K562 (cell line): ENCODE measurements around the gene FADS6. TPM values are rescaled to one million over a fixed set of nuclear protein-coding genes. Genes with fewer than 3 reads are reported as not detected.

Source experiments
- ATAC-seq: fragments of 200-7000 bp; cut with Tn5 transposase; 3 replicates; pipeline ENCODE4 v1.9.1; 2020; ENCODE audit warnings: moderate library complexity
- BruUV-seq: library from RNA; stranded (reverse); fragments of 400-500 nt; replicated peaks from 2 replicates; lab custom pipeline; 2021; lab: Mats Ljungman, UMichigan
- CTCF ChIA-PET: fragments of 300-600 bp; formaldehyde crosslinking; extraction: SDS; loops from one replicate; lab custom pipeline; 2021; ENCODE audit warnings: low intra/inter-chr PET ratio; lab: Yijun Ruan, JAX
- POLR2A ChIA-PET: fragments of 300-600, 350-650 bp; sonication (Branson Sonifier 250); formaldehyde crosslinking; extraction: SDS; loops from one replicate; lab custom pipeline; 2021; ENCODE audit warnings: antibody characterized with exemption, inconsistent platforms; lab: Yijun Ruan, JAX
- DNase-seq, 4 experiments: peaks; one replicate each; pipeline versions ENCODE4 v3.0.0 to v3.0.0-alpha.2; 2011 to 2018; ENCODE audit warnings: low spot score in 3 of 4, mixed read lengths in 3 of 4; ENCODE audit errors: extremely low read depth in 1 of 4
- FAIRE-seq: peaks from 2 replicates; lab custom pipeline; 2011; peaks lifted over from hg19 to GRCh38; lab: Jason Lieb, UNC
- H2AFZ ChIP-seq: 2 replicates; pipeline ENCODE4 v1.6.0; 2011; ENCODE audit warnings: low read depth, low read length, control low read depth, inconsistent platforms
- H3K27ac ChIP-seq: fragments of 200-600 bp; 3 replicates; pipeline ENCODE4 v1.8.0; 2011; ENCODE audit warnings: low read depth, mild to moderate bottlenecking, control low read depth, inconsistent platforms, low read length, moderate library complexity, mixed read lengths; ENCODE audit errors: extremely low read depth
- H3K27me3 ChIP-seq, 2 experiments: fragments of 300-600 bp in 1 of 2; 2 replicates in 1 of 2; 3 replicates in 1 of 2; pipeline versions ENCODE4 v1.6.0 to v1.8.0; 2011; ENCODE audit warnings: inconsistent platforms in 2 of 2, low read length in 2 of 2, mild to moderate bottlenecking in 1 of 2, mixed read lengths in 1 of 2, moderate library complexity in 1 of 2; ENCODE audit not compliant: control insufficient read depth in 2 of 2, insufficient read depth in 2 of 2
- H3K36me3 ChIP-seq: fragments of 300-600 bp; 3 replicates; pipeline ENCODE4 v1.8.0; 2011; ENCODE audit warnings: mild to moderate bottlenecking, low read length, inconsistent platforms; ENCODE audit not compliant: control insufficient read depth, insufficient read depth
- H3K4me1 ChIP-seq, 2 experiments: fragments of 200-600 bp in 1 of 2; replicated peaks in 1 of 2; 2 replicates in 1 of 2; 3 replicates in 1 of 2; pipeline versions ENCODE4 v1.5.1 to v1.8.0; 2011; ENCODE audit warnings: inconsistent platforms in 2 of 2, low read length in 2 of 2, mild to moderate bottlenecking in 1 of 2, mixed read lengths in 1 of 2, moderate library complexity in 1 of 2; ENCODE audit not compliant: control insufficient read depth in 2 of 2, insufficient read depth in 2 of 2
- H3K4me2 ChIP-seq: 2 replicates; pipeline ENCODE4 v1.6.1; 2011; ENCODE audit warnings: low read length, control low read depth, inconsistent platforms, mixed read lengths; ENCODE audit not compliant: insufficient read depth
- H3K4me3 ChIP-seq: fragments of 200-600 bp; sonication (generic), shearing (Covaris generic); 2 replicates; pipeline ENCODE4 v1.5.1; 2016; ENCODE audit warnings: control low read depth, inconsistent platforms
- H3K79me2 ChIP-seq: fragments of 200-600 bp; 3 replicates; pipeline ENCODE4 v1.8.0; 2011; ENCODE audit warnings: low read length, inconsistent platforms; ENCODE audit not compliant: control insufficient read depth, insufficient read depth
- H3K9ac ChIP-seq, 2 experiments: 2 replicates each; pipeline versions ENCODE4 v1.6.0 to v1.6.1; 2011; ENCODE audit warnings: low read depth in 2 of 2, low read length in 2 of 2, control low read depth in 1 of 2, inconsistent platforms in 1 of 2, mild to moderate bottlenecking in 1 of 2, mixed read lengths in 1 of 2; ENCODE audit not compliant: insufficient read depth in 1 of 2
- H3K9me1 ChIP-seq: one replicate; pipeline ENCODE4 v1.6.0; 2011; ENCODE audit warnings: inconsistent platforms, mild to moderate bottlenecking, low read length, moderate library complexity; ENCODE audit not compliant: control insufficient read depth, insufficient read depth
- H3K9me3 ChIP-seq: replicated peaks from 2 replicates; pipeline ENCODE4 v1.5.1; 2011; ENCODE audit warnings: low read depth, low read length, inconsistent platforms; ENCODE audit not compliant: control insufficient read depth, insufficient read depth
- H4K20me1 ChIP-seq: replicated peaks from 2 replicates; pipeline ENCODE4 v1.6.1; 2011; ENCODE audit warnings: low read length, inconsistent platforms, mixed read lengths; ENCODE audit not compliant: control insufficient read depth, insufficient read depth
- CCAR2 ChIP-seq: fragments of 200-400 bp; formaldehyde crosslinking; IDR thresholded peaks from 2 replicates; pipeline ENCODE4 v1.6.1; 2017; ENCODE audit warnings: mild to moderate bottlenecking, low read depth, low read length
- CHD4 ChIP-seq: fragments of 200-600 bp; sonication (generic); IDR thresholded peaks from 3 replicates; pipeline ENCODE4 v1.6.1; 2012; ENCODE audit warnings: low read depth, mild to moderate bottlenecking, mixed read lengths, low read length, inconsistent platforms; ENCODE audit not compliant: insufficient read depth, insufficient replicate concordance, poor library complexity, severe bottlenecking
- EP300 ChIP-seq: IDR thresholded peaks from 2 replicates; pipeline ENCODE4 v1.6.1; 2012; ENCODE audit warnings: low read length, improper control_type of control experiment
- GTF2F1 ChIP-seq: IDR thresholded peaks from 2 replicates; pipeline ENCODE4 v1.6.1; 2011; ENCODE audit warnings: low read depth, low read length, improper control_type of control experiment
- HMG20A ChIP-seq: fragments of 450-650 bp; formaldehyde crosslinking; conservative IDR thresholded peaks from 2 replicates; pipeline ENCODE4 v1.4.0; 2020; ENCODE audit warnings: mild to moderate bottlenecking, mixed read lengths
- KDM4B ChIP-seq, 2 experiments: fragments of 450-650 bp in 1 of 2; sonication (generic) in 1 of 2; IDR thresholded peaks; 2 replicates each; pipeline ENCODE4 v1.6.1; 2016 to 2017; ENCODE audit warnings: borderline replicate concordance in 2 of 2, antibody characterized with exemption in 1 of 2, low read depth in 1 of 2, mild to moderate bottlenecking in 1 of 2
- MBD2 ChIP-seq: sonication (generic); IDR thresholded peaks from 2 replicates; pipeline ENCODE4 v1.6.1; 2016; ENCODE audit warnings: low read depth, borderline replicate concordance
- NFATC3 ChIP-seq: fragments of 450-650 bp; IDR thresholded peaks from 2 replicates; pipeline ENCODE4 v1.6.1; 2017; ENCODE audit warnings: mild to moderate bottlenecking
- NR3C1 ChIP-seq: sonication (generic); formaldehyde crosslinking; IDR thresholded peaks from 2 replicates; pipeline ENCODE4 v1.8.1; 2022; ENCODE audit warnings: missing genetic modification reagents
- POLR2G ChIP-seq: fragments of 200-400 bp; formaldehyde crosslinking; IDR thresholded peaks from 2 replicates; pipeline ENCODE4 v1.6.1; 2017; ENCODE audit warnings: low read depth, mild to moderate bottlenecking, antibody characterized with exemption, low read length, moderate library complexity
- RBFOX2 ChIP-seq: fragments of 200-400 bp; formaldehyde crosslinking; IDR thresholded peaks from 2 replicates; pipeline ENCODE4 v1.6.1; 2017; ENCODE audit warnings: low read depth, mild to moderate bottlenecking, low read length, moderate library complexity
- RBM14 ChIP-seq: fragments of 200-400 bp; formaldehyde crosslinking; IDR thresholded peaks from 2 replicates; pipeline ENCODE4 v1.6.1; 2018; ENCODE audit warnings: low read depth, mild to moderate bottlenecking, low read length, moderate library complexity, borderline replicate concordance; ENCODE audit not compliant: insufficient read depth
- ZNF311 ChIP-seq: fragments of 250-450 bp; sonication (Bioruptor Pico); IDR thresholded peaks from 2 replicates; pipeline ENCODE4 v1.4.0; 2020; ENCODE audit warnings: mild to moderate bottlenecking, moderate library complexity
- WGBS: fragments of 100-300 bp; shearing (Covaris generic); methylation state at CpG from one replicate; pipeline ENCODE4 v1.1.6; 2016; ENCODE audit warnings: low coverage, mixed read lengths; ENCODE audit not compliant: insufficient coverage; ENCODE audit errors: missing lambda C conversion rate; 5-methylcytosine and 5-hydroxymethylcytosine counted together
- in situ Hi-C: fragments of 300-500 bp; cut with MboI; formaldehyde crosslinking; loops from 4 replicates; pipeline ENCODE4 v1.15.0; 2018; ENCODE audit warnings: inconsistent platforms, mixed read lengths
- intact Hi-C: fragments of 100-400 bp; cut with micrococcal nuclease; formaldehyde crosslinking; loops from 2 replicates; pipeline ENCODE4 v1.14.2; 2022
- polyA plus RNA-seq, 8 experiments: library from polyadenylated mRNA; depleted of rRNA in 4 of 8; stranded (reverse) in 5 of 8; unstranded in 3 of 8; fragments of >200 nt; fragmentation: Nextera tagmentation in 2 of 8; fragmentation: Illumina TruSeq in 1 of 8; extraction: Ambion mirVana in 2 of 8; extraction: Trizol in 1 of 8; gene quantifications; 2 replicates each; pipeline versions ENCODE4 v1.2.1 to v1.2.3, GENCODE V29; 2011 to 2014; ENCODE audit warnings: inconsistent platforms in 1 of 8, missing spikeins in 1 of 8
- total RNA-seq, 7 experiments: library from RNA; depleted of rRNA in 6 of 7; stranded (reverse); fragments of >200 nt in 6 of 7; fragmentation: Illumina TruSeq in 2 of 7; extraction: Trizol in 2 of 7; gene quantifications; 2 replicates each; pipeline versions ENCODE4 v1.2.1 to v1.2.3, GENCODE V29; 2011 to 2021; ENCODE audit warnings: low replicate concordance in 1 of 7
- TF ChIP-seq, protein P1 (sequence below): fragments of 450-650 bp; IDR thresholded peaks from 2 replicates; pipeline ENCODE4 v1.6.1; 2016; ENCODE audit warnings: low read depth, mild to moderate bottlenecking, moderate library complexity
- TF ChIP-seq, protein P2 (sequence below), 3 experiments: fragments of 200-800 bp in 1 of 3; sonication (Bioruptor generic) in 1 of 3; sonication (generic) in 1 of 3; formaldehyde crosslinking in 1 of 3; IDR thresholded peaks; 2 replicates each; pipeline versions ENCODE4 v1.6.1 to v1.8.0; 2016 to 2022; ENCODE audit warnings: mild to moderate bottlenecking in 2 of 3, missing compliant biosample characterization in 2 of 3, missing genetic modification characterization in 2 of 3, missing genetic modification reagents in 1 of 3

FADS6 gene
- total and polyA plus RNA-seq, 9 of the 15 experiments (the other 6 are each of a cell fraction or from before 2014, with no cell fraction given) = 0.18 to 0.22 TPM; not detected in 7

DNA sequence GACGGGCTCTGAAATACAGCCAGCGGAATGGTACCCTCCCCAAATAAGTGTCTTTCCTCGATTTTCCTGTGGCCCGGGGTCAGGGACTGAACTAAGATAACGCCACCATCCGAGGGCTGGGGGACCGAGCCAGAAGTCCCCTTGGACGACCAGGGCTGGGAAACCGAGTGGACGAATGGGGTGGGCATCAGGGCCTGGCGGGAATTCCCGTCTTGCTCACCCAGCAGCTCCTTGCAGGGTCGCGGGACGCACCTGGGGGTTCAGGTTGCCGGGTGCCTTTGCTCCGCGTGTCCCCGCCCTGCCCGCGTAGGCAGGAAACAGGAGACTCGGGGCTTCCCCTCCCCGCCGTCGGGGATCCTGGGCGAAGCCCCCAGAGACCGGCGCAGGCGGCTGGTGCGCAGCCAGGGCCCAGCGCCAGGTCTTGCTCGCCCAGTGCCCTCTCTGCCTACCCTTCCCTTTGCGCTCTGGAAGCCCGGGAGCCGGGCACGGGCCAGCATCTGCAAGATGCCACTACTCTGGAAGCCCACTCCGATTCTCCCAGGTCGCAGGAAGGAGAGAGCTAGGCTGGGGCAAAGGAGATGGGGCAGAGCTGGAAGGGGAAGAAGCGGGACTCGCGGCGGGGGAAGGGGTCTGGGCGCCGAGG lies 33.1 kb downstream of the FADS6 start:
- Histone ChIP-seq H3K4me2 (no peak overlapping the region), H3K27me3 (peaks cover 0 to 16% of the 10 kb centered on the region in 2 experiments; a peak in 2 of 5 replicates)
- FAIRE-seq = no peak

More for the DNA sequence above, 33.1 kb downstream of the FADS6 start:
- no peaks in the 10 kb centered on the region for H4K20me1 ChIP-seq
- CTCF ChIA-PET = interaction anchor here (0.6 to 2.0 kb wide), 2 partner anchors 116 kb away, joined by 6 to 7 read pairs; no protein-coding TSS in a partner anchor
- WGBS = 81% methylated on average over 35 of the region's 44 CpGs
- H3K79me2 ChIP-seq = no peaks in the 10 kb centered on the region
- H3K9ac ChIP-seq = no peak overlapping the region; a peak in 1 of 4 replicates
- ATAC-seq (no peak), DNase-seq (no peak)
- H3K4me3 ChIP-seq = no peak overlapping the region
- in situ Hi-C loops = no loop called here
- no peak overlapping the region for H3K27ac ChIP-seq
- peaks cover 10 to 53% of the 10 kb centered on the region in 2 experiments for H3K4me1 ChIP-seq
- no peaks in the 10 kb centered on the region for H3K9me1 ChIP-seq
- no peak overlapping the region for H2AFZ ChIP-seq
- TF ChIP-seq CHD4 = no peak
- TF ChIP-seq RBM14 = no peak
- no peak for TF ChIP-seq GTF2F1
- no peak for TF ChIP-seq MBD2
- TF ChIP-seq, protein P1, sequence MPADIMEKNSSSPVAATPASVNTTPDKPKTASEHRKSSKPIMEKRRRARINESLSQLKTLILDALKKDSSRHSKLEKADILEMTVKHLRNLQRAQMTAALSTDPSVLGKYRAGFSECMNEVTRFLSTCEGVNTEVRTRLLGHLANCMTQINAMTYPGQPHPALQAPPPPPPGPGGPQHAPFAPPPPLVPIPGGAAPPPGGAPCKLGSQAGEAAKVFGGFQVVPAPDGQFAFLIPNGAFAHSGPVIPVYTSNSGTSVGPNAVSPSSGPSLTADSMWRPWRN = no peak
- TF ChIP-seq HMG20A (CRISPR knock-in tag) = no peak
- no peak for TF ChIP-seq KDM4B (IDR thresholded peaks at IDR 0.05; ENCODE audit: borderline replicate concordance in 2 of 2, low read depth in 1 of 2)
- TF ChIP-seq NR3C1 = no peak
- TF ChIP-seq CCAR2 = no peak
- peak; percentile 47; the same call in 1 of the 2 replicates for TF ChIP-seq POLR2G
- no peak for TF ChIP-seq EP300
- no peak for TF ChIP-seq NFATC3
- TF ChIP-seq, protein P2, sequence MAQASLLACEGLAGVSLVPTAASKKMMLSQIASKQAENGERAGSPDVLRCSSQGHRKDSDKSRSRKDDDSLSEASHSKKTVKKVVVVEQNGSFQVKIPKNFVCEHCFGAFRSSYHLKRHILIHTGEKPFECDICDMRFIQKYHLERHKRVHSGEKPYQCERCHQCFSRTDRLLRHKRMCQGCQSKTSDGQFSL (CRISPR knock-in tag; IDR thresholded peaks at IDR 0.05) = no peak
- TF ChIP-seq, protein P2 (tag; IDR thresholded peaks at IDR 0.05) = no peak
- no peak for TF ChIP-seq ZNF311
- peak; percentile 52; the same call in 1 of the 2 replicates for TF ChIP-seq RBFOX2
- BruUV-seq = no TSS peak
- H3K36me3 ChIP-seq = peaks cover 30% of the 10 kb centered on the region; the same call in 2 of the 3 replicates
- H3K9me3 ChIP-seq = no peaks in the 10 kb centered on the region
- intact Hi-C loops = no loop called here
- POLR2A ChIA-PET = interaction anchor here (0.6 to 8.0 kb wide), 2 partner anchors 12 to 127 kb away, joined by 3 to 62 read pairs; partner anchors contain the start of genes CDR2L and FDXR
